Measurements from ENCODE around the gene POLR2J. TPM values are rescaled to one million over a fixed set of nuclear protein-coding genes. Genes with fewer than 3 reads are reported as not detected.

POLR2J gene
- total RNA-seq, 2 experiments from 2014 or later, result 35.8 to 39.7 TPM

- Histone ChIP-seq H3K9me3 (ENCODE audit: control insufficient read depth in 1 of 2, insufficient read depth in 1 of 2, low read length in 2 of 2) (no peaks in the 10 kb centered on the region), H3K27me3 (ENCODE audit: control insufficient read depth in 1 of 2, insufficient read depth in 2 of 2, low read length in 2 of 2) (no peaks in the 10 kb centered on the region), H3K4me3 (ENCODE audit: low read length) (peak overlapping the region; percentile 42), H3K27ac (ENCODE audit: low read depth in 1 of 2, low read length in 2 of 2) (peak overlapping the region; percentile 95 to 99), H3K4me1 (ENCODE audit: insufficient read depth, low read length) (peaks cover 84% of the 10 kb centered on the region), H3K36me3 (ENCODE audit: insufficient read depth, low read length) (peaks cover 5% of the 10 kb centered on the region)
- ChIA-PET POLR2A (interaction anchor here (0.8 to 4.2 kb wide), 11 partner anchors 8 to 1998 kb away, joined by 3 to 111 read pairs (median 8); partner anchors contain the start of genes ALKBH4, LRWD1, MEPCE and PRKRIP1), CTCF (interaction anchor here (1.6 to 2.3 kb wide), 2 partner anchors 11 to 14 kb away, joined by 7 to 17 read pairs; no protein-coding TSS in a partner anchor)
- intact Hi-C loops (cut with DNase I, micrococcal nuclease), result no loop called here
- peak in 2 of 14 experiments; percentile 43 to 48 for DNase-seq
- H3K36me3 Mint-ChIP-seq (ENCODE audit: low read depth), result peaks cover 37% of the 10 kb centered on the region
- no peak for ATAC-seq (ENCODE audit: poor library complexity)
- peaks cover 70% of the 10 kb centered on the region for H3K4me1 Mint-ChIP-seq (ENCODE audit: low read depth)
- peak overlapping the region; percentile 86 for H3K4me3 Mint-ChIP-seq
- TF ChIP-seq CTCF (IDR thresholded peaks at IDR 0.05), result no peak
- peak overlapping the region; percentile 100 for H3K27ac Mint-ChIP-seq
- H3K9me3 Mint-ChIP-seq, result no peaks in the 10 kb centered on the region
- no peaks in the 10 kb centered on the region for H3K27me3 Mint-ChIP-seq
Observed at GRCh38 chr7:102427019-102427405, 51.7 kb downstream of the POLR2J start.

GRCh38 chr7:102426268-102427018 is 52.3 kb downstream of the POLR2J start:
- H3K4me3 ChIP-seq (ENCODE audit: low read length), result peak overlapping the region; percentile 42

More at GRCh38 chr7:102426268-102427018, 52.3 kb downstream of the POLR2J start:
- intact Hi-C loops (cut with DNase I, micrococcal nuclease), result loop anchor here in 1 of 2 experiments (1.0 kb wide), 1 partner anchor 9 kb away; no protein-coding TSS in a partner anchor
- peak in 13 of 14 experiments; percentile 35 to 86 (median 55) for DNase-seq
- ATAC-seq (ENCODE audit: poor library complexity), result peak; percentile 83
- Mint-ChIP-seq H3K9me3 (no peaks in the 10 kb centered on the region), H3K4me3 (peak overlapping the region; percentile 86), H3K27me3 (no peaks in the 10 kb centered on the region), H3K27ac (peak overlapping the region; percentile 100), H3K4me1 (ENCODE audit: low read depth) (peaks cover 64% of the 10 kb centered on the region), H3K36me3 (ENCODE audit: low read depth) (peaks cover 36% of the 10 kb centered on the region)
- Histone ChIP-seq H3K9me3 (ENCODE audit: control insufficient read depth in 1 of 2, insufficient read depth in 1 of 2, low read length in 2 of 2) (no peaks in the 10 kb centered on the region), H3K36me3 (ENCODE audit: insufficient read depth, low read length) (peaks cover 8% of the 10 kb centered on the region), H3K27ac (ENCODE audit: low read depth in 1 of 2, low read length in 2 of 2) (peak overlapping the region; percentile 95 to 99), H3K27me3 (ENCODE audit: control insufficient read depth in 1 of 2, insufficient read depth in 2 of 2, low read length in 2 of 2) (no peaks in the 10 kb centered on the region), H3K4me1 (ENCODE audit: insufficient read depth, low read length) (peaks cover 82% of the 10 kb centered on the region)
- POLR2A ChIA-PET, result interaction anchor here (0.8 to 4.2 kb wide), 14 partner anchors 8 to 1997 kb away, joined by 3 to 111 read pairs (median 4); partner anchors contain the start of genes ALKBH4, LRWD1, MEPCE and PRKRIP1
- TF ChIP-seq CTCF (IDR thresholded peaks at IDR 0.05), result no peak
- CTCF ChIA-PET, result interaction anchor here (1.1 to 2.3 kb wide), 3 partner anchors 10 to 22 kb away, joined by 5 to 17 read pairs (median 7); no protein-coding TSS in a partner anchor
